ENCODE data around the gene UBA7. TPM values are rescaled to one million over a fixed set of nuclear protein-coding genes. Genes with fewer than 3 reads are reported as not detected.

The UBA7 gene
- total RNA-seq, 1 experiment from 2014 or later, result 1.2 TPM

DNA sequence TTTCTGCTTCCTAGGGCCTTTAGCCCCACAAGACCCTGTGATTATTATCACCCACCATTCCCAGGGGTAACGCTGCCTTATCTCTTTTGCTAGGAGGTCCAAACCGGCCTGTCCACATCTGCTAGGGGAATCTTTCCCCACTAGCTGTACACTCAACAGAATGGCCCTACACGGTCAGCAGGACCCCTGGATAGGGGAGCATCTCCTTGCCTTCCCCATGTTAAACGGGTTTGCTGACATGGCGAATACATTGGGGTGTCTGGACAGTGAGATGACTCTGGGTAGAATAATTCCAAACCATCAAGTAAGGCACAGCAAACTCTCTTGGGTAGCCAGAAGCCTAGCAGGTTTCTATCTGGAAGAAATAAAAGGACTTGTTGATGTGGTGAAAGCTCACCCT is 41.9 kb upstream of the UBA7 start (continued):
- TF ChIP-seq, protein P1, sequence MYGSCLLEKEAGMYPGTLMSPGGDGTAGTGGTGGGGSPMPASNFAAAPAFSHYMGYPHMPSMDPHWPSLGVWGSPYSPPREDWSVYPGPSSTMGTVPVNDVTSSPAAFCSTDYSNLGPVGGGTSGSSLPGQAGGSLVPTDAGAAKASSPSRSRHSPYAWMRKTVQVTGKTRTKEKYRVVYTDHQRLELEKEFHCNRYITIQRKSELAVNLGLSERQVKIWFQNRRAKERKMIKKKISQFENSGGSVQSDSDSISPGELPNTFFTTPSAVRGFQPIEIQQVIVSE (CRISPR knock-in tag; IDR thresholded peaks at IDR 0.05; ENCODE audit: borderline replicate concordance), result no peak
- no peak for TF ChIP-seq FOXK1 (CRISPR knock-in tag; IDR thresholded peaks at IDR 0.05)

DNA sequence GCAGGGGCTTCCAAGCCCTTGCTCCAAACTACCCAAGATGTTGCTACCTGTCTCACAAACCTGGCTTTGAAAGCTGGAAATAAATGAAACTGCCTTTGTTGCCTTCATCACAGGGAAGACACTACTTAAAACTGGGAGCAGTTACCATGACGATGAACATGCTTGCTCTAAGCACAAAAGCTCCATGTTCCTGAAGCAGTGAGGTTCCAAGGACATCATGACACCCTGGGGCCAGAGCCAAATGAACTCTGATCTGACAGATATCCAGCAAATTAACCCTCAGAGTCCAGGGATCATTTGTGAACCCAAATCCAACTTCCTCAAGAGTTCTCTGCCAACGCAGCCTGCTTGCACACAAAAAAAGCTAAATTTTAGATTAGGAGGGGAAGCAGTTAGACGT is 31.9 kb upstream of the UBA7 start:
- Mint-ChIP-seq H3K9me3 (no peaks in the 10 kb centered on the region), H3K36me3 (peaks cover 43% of the 10 kb centered on the region), H3K4me1 (peaks cover 17% of the 10 kb centered on the region), H3K27ac (no peak overlapping the region), H3K27me3 (ENCODE audit: low read depth) (no peaks in the 10 kb centered on the region), H3K4me3 (no peak overlapping the region)
- DNase-seq (ENCODE audit: low spot score), result no peak
- CTCF ChIA-PET, result interaction anchor here (0.9 to 1.3 kb wide), 3 partner anchors 36 to 84 kb away, joined by 3 read pairs; partner anchors contain the start of gene MON1A
- POLR2A ChIA-PET, result no interaction called here
- no peak for ATAC-seq
- no peak for TF ChIP-seq E2F5 (CRISPR knock-in tag; IDR thresholded peaks at IDR 0.05)
- TF ChIP-seq, protein P2, sequence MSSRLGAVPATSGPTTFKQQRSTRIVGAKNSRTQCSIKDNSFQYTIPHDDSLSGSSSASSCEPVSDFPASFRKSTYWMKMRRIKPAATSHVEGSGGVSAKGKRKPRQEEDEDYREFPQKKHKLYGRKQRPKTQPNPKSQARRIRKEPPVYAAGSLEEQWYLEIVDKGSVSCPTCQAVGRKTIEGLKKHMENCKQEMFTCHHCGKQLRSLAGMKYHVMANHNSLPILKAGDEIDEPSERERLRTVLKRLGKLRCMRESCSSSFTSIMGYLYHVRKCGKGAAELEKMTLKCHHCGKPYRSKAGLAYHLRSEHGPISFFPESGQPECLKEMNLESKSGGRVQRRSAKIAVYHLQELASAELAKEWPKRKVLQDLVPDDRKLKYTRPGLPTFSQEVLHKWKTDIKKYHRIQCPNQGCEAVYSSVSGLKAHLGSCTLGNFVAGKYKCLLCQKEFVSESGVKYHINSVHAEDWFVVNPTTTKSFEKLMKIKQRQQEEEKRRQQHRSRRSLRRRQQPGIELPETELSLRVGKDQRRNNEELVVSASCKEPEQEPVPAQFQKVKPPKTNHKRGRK (CRISPR knock-in tag; IDR thresholded peaks at IDR 0.05; ENCODE audit: borderline replicate concordance), result no peak
- TF ChIP-seq, protein P1 (CRISPR knock-in tag; IDR thresholded peaks at IDR 0.05; ENCODE audit: borderline replicate concordance), result no peak
- TF ChIP-seq FOXK1 (CRISPR knock-in tag; IDR thresholded peaks at IDR 0.05), result no peak
- no peak for TF ChIP-seq ATF3 (CRISPR knock-in tag; conservative IDR thresholded peaks at IDR 0.05)
- no peak for TF ChIP-seq SMAD3 (CRISPR knock-in tag; IDR thresholded peaks at IDR 0.05; ENCODE audit: borderline replicate concordance)
- TF ChIP-seq, protein P3, sequence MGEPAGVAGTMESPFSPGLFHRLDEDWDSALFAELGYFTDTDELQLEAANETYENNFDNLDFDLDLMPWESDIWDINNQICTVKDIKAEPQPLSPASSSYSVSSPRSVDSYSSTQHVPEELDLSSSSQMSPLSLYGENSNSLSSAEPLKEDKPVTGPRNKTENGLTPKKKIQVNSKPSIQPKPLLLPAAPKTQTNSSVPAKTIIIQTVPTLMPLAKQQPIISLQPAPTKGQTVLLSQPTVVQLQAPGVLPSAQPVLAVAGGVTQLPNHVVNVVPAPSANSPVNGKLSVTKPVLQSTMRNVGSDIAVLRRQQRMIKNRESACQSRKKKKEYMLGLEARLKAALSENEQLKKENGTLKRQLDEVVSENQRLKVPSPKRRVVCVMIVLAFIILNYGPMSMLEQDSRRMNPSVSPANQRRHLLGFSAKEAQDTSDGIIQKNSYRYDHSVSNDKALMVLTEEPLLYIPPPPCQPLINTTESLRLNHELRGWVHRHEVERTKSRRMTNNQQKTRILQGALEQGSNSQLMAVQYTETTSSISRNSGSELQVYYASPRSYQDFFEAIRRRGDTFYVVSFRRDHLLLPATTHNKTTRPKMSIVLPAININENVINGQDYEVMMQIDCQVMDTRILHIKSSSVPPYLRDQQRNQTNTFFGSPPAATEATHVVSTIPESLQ (CRISPR knock-in tag; IDR thresholded peaks at IDR 0.05), result no peak
- no peak for TF ChIP-seq ZBTB21 (CRISPR knock-in tag; IDR thresholded peaks at IDR 0.05; ENCODE audit: borderline replicate concordance)
- TF ChIP-seq, protein P4, sequence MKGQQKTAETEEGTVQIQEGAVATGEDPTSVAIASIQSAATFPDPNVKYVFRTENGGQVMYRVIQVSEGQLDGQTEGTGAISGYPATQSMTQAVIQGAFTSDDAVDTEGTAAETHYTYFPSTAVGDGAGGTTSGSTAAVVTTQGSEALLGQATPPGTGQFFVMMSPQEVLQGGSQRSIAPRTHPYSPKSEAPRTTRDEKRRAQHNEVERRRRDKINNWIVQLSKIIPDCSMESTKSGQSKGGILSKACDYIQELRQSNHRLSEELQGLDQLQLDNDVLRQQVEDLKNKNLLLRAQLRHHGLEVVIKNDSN (CRISPR knock-in tag; IDR thresholded peaks at IDR 0.05), result no peak
- TF ChIP-seq SP1 (CRISPR knock-in tag; conservative IDR thresholded peaks at IDR 0.05), result no peak
- TF ChIP-seq CTCF (IDR thresholded peaks at IDR 0.05), result no peak
- TF ChIP-seq ZNF219 (CRISPR knock-in tag; IDR thresholded peaks at IDR 0.05; ENCODE audit: borderline replicate concordance), result no peak
- TF ChIP-seq STAT6 (CRISPR knock-in tag; conservative IDR thresholded peaks at IDR 0.05; ENCODE audit: low read depth), result no peak
- TF ChIP-seq ZNF138 (CRISPR knock-in tag; conservative IDR thresholded peaks at IDR 0.05), result no peak
- TF ChIP-seq NR1H2 (CRISPR knock-in tag; IDR thresholded peaks at IDR 0.05), result no peak
- no peak for TF ChIP-seq E2F1 (CRISPR knock-in tag; IDR thresholded peaks at IDR 0.05)
- TF ChIP-seq ZNF317 (CRISPR knock-in tag; IDR thresholded peaks at IDR 0.05; ENCODE audit: borderline replicate concordance, low read depth), result no peak
- TF ChIP-seq SOX15 (CRISPR knock-in tag; IDR thresholded peaks at IDR 0.05), result no peak
